A673 (cell line): ENCODE results near the gene RBFOX1.

Experiments
- CTCF ChIP-seq: fragments of 300-800, 200-600 bp; sonication (generic); conservative IDR thresholded peaks from 2 replicates; pipeline ENCODE4 v1.5.1; 2017; ENCODE audit warnings: low read depth, mild to moderate bottlenecking, antibody characterized with exemption, low read length, moderate library complexity, mixed read lengths
- EZH2 ChIP-seq: fragments of 200-600 bp; sonication (generic); IDR thresholded peaks from 2 replicates; pipeline ENCODE4 v1.6.1; 2017; ENCODE audit warnings: borderline replicate concordance, low read depth, mild to moderate bottlenecking, mixed read lengths, antibody characterized with exemption, low read length; ENCODE audit not compliant: poor library complexity, severe bottlenecking

- no peak for TF ChIP-seq CTCF
- no peak for TF ChIP-seq EZH2
Measured at GRCh38 chr16:7644811-7645210, 312.2 kb downstream of the RBFOX1 start.
